GM12872 (cell line): ENCODE measurements around the gene LTO1.

ENCODE experiments used
- CTCF ChIP-seq: IDR thresholded peaks from 3 replicates; pipeline ENCODE4 v1.5.1; 2011; ENCODE audit warnings: low read depth, mild to moderate bottlenecking, low read length, moderate library complexity; ENCODE audit not compliant: insufficient read depth

The LTO1 gene

DNA sequence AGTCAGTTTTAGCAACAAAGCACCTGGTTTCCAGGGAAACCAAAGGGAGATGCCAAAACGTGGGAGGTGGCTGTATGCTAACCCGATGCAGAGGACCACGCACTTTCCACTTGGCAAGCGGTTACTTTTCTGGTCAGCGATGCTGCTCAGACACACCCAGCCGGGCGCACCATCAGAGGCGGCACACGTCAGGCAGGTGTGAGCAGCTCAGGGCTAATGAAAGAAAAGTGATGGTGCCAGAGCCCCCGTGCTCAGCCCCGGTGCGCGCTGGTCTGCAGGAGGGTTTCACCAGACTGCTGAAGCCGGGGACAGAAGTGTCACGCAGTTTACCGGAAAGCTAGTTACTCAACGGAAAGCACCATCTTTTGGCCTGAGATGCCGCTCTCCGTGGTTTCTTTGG is 5.7 kb downstream of the LTO1 start:
- TF ChIP-seq CTCF: no peak

DNA sequence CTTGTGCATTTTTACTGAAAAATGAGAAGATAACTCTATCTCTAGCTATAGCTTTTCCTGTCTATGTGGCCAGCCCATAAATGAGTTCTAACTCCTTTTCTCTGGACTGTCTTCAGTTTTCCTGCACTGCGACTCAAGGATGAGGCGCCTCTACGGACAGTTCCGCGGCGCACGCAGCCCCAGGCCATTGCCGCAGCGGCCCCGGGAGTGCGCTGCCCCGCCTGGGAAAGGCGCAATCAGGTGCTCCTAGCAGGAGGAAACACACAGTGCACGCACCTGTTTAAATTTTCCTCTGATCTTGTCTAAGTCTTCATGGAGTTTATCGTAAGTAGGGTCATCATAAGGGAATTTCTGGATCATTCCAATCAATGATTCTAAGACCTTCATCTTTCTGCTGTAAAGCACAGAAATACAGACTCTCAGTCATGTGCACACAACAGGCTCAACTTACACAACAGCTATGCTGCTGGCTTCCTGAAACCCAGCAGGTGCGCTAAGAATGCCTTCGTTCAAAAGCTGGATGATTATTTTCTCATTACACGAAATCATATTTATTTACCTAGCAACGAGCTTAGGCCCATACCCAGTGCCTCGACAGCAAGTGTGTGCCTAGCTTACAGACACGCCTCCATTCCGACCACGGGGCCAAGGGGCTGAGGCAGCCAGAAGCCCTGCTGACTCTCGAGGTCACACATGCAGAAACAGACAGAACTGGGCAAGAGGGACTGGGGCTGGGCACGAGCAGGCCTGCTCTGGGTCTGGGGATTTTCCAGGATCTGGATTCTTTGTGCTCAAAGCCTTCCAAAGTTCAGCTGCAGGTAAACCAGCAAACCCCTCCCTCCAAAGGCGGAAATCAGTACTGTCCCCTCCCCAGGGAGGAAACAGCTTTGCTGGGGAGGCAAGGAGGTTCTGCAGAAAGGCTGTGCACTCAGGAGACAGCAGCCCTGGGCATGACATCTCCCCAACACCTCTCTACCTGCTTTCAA is 7.2 kb downstream of the LTO1 start:
- TF ChIP-seq CTCF: no peak

- TF ChIP-seq CTCF: no peak
Observed at GRCh38 chr11:69666752-69667536, 8.2 kb downstream of the LTO1 start.

GRCh38 chr11:69666261-69666660 is 8.9 kb downstream of the LTO1 start:
- no peak for TF ChIP-seq CTCF

GRCh38 chr11:69665669-69666068 is 9.5 kb downstream of the LTO1 start:
- TF ChIP-seq CTCF: no peak

DNA sequence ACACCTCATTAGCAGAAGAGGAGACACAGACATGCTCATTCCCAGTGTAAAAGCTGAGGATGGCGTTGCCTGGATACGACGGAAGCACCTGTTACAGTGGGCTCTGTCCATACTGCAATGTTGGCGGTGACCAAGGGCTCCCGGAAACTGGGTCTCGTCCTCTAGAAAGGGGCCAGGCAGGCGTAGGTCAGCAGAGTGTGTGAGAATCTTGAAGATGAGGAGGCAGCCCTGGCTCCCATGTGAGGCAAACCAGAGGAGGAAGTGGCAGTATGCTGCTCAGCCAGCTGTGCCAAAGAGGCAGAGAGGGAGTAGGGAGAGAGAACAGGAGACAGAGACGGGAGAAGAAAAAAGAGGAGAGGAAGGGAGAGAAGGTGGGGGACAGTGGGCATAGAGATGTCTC is 10.3 kb downstream of the LTO1 start:
- TF ChIP-seq CTCF: no peak

DNA sequence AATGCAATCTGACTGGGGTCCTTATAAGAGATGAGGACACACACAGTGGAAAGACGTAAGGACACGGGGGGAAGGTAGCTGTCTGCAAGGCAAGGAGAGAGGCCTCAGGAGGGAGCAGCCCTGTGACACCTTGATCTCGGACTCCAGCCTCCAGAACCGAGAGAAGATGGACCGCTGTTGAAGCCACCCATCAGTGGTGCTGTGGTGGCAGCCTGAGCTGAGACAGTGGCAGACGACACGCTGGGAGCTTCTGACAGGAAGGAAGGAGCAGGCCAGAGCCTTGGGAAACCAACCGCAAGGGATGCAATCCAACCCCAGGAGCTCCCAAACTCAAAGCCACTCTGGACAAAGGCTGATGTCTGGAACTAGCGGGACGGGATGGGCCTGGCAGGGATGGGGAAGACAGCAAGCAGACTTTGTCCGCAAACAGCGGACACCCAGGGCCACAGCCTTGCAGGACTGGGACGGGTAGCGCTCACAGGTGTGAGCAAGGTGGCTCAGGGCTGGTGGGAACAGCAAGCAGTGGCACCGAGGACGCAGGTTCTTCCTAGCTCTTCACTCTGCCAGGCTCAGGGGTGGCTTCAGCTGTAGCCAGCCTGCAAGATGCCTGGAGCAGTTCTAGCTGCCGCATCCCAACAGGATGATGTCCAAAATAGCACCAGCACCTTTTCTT is 10.9 kb downstream of the LTO1 start:
- TF ChIP-seq CTCF: no peak
